GM19238 (cell line): ENCODE results near the gene RNF111.
"Not testable (repeated sequence)": the region's sequence is repeated elsewhere in the genome, so short reads cannot be mapped to it uniquely, and the experiment has no call there.

Experiments used
- DNase-seq: peaks from one replicate; pipeline ENCODE4 v3.0.0; 2011; ENCODE audit warnings: low spot score; ENCODE audit not compliant: insufficient read length

RNF111 gene

GRCh38 chr15:59133929-59134427 lies 146.5 kb downstream of the RNF111 start:
- no peak for DNase-seq

- DNase-seq: no peak
Measured at GRCh38 chr15:59137566-59137965, 150.1 kb downstream of the RNF111 start.

GRCh38 chr15:59138243-59138642 lies 150.8 kb downstream of the RNF111 start:
- peak; percentile 72 for DNase-seq

GRCh38 chr15:59140422-59141226 lies 153.2 kb downstream of the RNF111 start:
- DNase-seq: no peak

- DNase-seq: no peak
Measured at GRCh38 chr15:59143281-59143680, 155.8 kb downstream of the RNF111 start.

GRCh38 chr15:59144594-59144993 lies 157.1 kb downstream of the RNF111 start:
- not testable (repeated sequence) for DNase-seq
